Fibroblast of villous mesenchyme (primary cell): ENCODE results near the gene COG8. TPM values are rescaled to one million over a fixed set of nuclear protein-coding genes. Genes with fewer than 3 reads are reported as not detected.

Source experiments
- DNase-seq: peaks from one replicate; pipeline ENCODE4 v3.0.0-alpha.2; 2010; ENCODE audit warnings: low read depth
- H3K4me3 ChIP-seq: 2 replicates; pipeline ENCODE4 v1.5.1; 2011; ENCODE audit warnings: low read depth, mild to moderate bottlenecking, low read length
- CTCF ChIP-seq: IDR thresholded peaks from 2 replicates; pipeline ENCODE4 v1.5.1; 2012; ENCODE audit warnings: low read depth, mild to moderate bottlenecking, low read length; ENCODE audit not compliant: insufficient read depth
- total RNA-seq: library from RNA; depleted of rRNA; stranded (reverse); fragments of >200 nt; gene quantifications from 2 replicates; pipeline ENCODE4 v1.2.3, GENCODE V29; 2012

Gene COG8
- total RNA-seq, 1 donor, result 36.3 TPM

- no peak overlapping the region for H3K4me3 ChIP-seq
- no peak for TF ChIP-seq CTCF
- DNase-seq, result no peak
Observed at GRCh38 chr16:69319826-69320739, 19.3 kb downstream of the COG8 start.

GRCh38 chr16:69319381-69319780 lies 20.0 kb downstream of the COG8 start:
- no peak for TF ChIP-seq CTCF

GRCh38 chr16:69318911-69319289 lies 20.5 kb downstream of the COG8 start:
- no peak overlapping the region for H3K4me3 ChIP-seq
- no peak for TF ChIP-seq CTCF
- DNase-seq, result no peak

More at GRCh38 chr16:69319381-69319780, 20.0 kb downstream of the COG8 start:
- H3K4me3 ChIP-seq, result no peak overlapping the region
- no peak for DNase-seq

- no peak for TF ChIP-seq CTCF
- DNase-seq, result no peak
- no peak overlapping the region for H3K4me3 ChIP-seq
Observed at GRCh38 chr16:69318177-69318910, 21.0 kb downstream of the COG8 start.

GRCh38 chr16:69316595-69317034 lies 22.7 kb downstream of the COG8 start:
- no peak for TF ChIP-seq CTCF
- H3K4me3 ChIP-seq, result no peak overlapping the region

GRCh38 chr16:69315486-69316311 lies 23.7 kb downstream of the COG8 start:
- DNase-seq, result no peak
- no peak for TF ChIP-seq CTCF
- no peak overlapping the region for H3K4me3 ChIP-seq

More at GRCh38 chr16:69316595-69317034, 22.7 kb downstream of the COG8 start:
- no peak for DNase-seq
